T47D (cell line): ENCODE data around the gene HYPK.

ENCODE experiments used
- DNase-seq, 2 experiments: peaks; one replicate each; pipeline versions ENCODE4 v3.0.0 to v3.0.0-alpha.2; 2011 to 2012; ENCODE audit warnings: low read depth in 1 of 2, low spot score in 1 of 2
- JUND ChIP-seq: IDR thresholded peaks from 2 replicates; pipeline ENCODE4 v1.6.1; 2012; ENCODE audit warnings: low read depth
- in situ Hi-C: cut with HindIII; loops from 2 replicates; pipeline ENCODE4 v1.10.0; 2016; ENCODE audit warnings: low sequenced_read_pairs, low pct_unique_long_range_greater_than_20kb

The HYPK gene, protein sequence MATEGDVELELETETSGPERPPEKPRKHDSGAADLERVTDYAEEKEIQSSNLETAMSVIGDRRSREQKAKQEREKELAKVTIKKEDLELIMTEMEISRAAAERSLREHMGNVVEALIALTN

DNA sequence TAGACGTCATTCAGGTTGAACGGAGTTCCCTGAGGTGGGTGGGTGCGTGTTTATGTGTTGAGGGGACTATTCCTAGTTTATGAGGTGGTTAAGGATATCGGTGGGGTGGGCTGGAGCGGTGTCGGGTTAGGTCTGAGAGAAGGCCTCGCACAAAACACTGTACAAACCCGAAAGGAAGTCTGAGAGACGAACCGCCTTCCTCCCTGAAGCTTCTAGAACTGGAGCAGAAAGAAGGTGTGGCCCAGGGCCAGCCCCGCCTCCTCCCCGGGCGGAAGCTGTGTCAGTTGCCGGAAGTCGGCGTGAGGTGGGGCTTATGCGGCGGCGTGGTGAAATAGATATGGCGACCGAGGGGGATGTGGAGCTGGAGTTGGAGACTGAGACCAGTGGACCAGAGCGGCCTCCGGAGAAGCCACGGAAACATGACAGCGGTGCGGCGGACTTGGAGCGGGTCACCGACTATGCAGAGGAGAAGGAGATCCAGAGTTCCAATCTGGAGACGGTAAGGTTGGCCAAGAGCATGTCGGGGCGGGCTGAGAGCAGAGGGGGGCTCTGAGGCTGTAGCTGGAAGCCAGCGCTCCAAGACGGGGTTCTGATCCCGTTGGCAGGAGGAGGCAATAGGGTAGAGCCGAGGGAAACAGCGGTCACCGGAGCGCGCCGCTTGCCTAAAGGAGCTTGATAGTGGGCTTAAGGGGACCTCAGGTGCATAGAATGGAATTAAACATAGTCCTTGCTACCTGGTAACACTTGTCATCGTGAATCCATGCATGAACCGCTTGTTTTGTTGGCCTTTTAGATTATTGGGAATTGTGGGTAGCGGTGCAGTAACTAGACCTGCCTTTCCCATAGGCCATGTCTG is at the start of gene HYPK:
TSS of gene HYPK (plus strand) at position 314 of the 856 bp plus-strand sequence. CDS start at position 338, 24 bp downstream.
- no peak for TF ChIP-seq JUND
- DNase-seq, result peak; percentile 54 to 93
- in situ Hi-C loops, result no loop called here

DNA sequence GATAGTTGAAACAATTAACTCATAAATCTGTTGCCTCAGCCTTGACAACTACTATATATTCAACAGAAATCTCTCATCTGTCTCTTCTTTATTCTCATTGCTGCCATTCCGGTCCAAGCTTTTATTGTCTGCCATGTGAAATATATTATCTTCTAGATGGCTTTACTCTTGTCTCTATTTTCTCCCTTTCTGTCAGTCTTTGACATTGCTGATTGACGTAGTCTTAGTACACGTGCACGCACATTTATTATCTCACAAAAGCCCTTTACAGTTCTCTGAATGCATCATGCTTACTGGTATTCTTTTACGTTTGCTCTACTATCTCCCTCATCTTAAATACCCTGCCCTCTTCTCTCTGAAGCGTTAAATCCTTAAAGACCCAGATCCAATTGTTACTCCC is 48.5 kb upstream of the HYPK start:
- in situ Hi-C loops, result no loop called here
- no peak for DNase-seq
- TF ChIP-seq JUND, result no peak

DNA sequence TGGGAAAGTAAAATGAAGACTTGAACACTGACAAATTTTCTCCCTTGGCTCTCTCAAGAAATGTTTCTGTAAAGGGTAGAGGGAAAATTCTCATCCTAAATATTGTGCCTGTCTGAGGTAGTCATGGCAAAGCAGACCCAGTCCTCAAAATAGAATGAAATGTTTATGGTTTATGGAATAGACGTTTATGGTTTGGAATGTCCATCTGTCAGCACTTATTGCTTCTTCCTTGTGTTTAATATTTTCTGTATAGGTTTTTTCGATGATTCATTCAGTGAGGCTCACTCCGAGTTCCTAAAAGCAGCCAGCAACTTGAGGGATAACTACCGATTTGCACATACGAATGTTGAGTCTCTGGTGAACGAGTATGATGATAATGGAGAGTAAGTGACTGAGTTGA is 37.6 kb upstream of the HYPK start:
- no peak for DNase-seq
- in situ Hi-C loops, result no loop called here
- TF ChIP-seq JUND, result no peak

DNA sequence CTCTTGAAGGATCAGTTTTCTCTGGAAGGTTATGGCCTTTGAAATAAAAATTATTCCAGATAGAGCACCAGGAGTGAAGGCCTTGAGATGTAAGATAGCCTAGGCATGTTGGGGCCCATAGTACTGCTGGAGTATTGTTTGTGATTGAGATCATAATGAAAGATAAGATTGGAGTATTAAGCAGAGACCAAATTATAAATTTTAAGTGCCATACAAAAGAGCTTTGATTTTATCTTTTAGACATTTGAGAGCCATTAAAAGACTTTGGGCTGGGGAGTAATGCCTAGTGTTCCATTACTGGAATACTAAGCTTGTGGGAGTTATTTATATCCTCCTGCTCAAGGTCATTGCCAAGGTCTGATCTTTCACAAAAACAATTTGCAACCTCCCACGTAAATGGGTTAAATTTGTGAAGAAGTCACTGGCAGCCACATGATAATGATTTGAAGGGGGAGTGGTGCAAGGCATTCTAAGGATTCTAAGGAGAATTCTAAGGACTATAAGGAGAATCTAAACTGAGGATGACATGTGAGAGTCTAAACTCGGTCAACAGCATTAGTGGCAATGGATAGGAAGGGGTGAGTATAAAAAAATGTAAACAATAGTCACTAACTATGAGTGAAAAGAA is 36.5 kb upstream of the HYPK start:
- TF ChIP-seq JUND, result no peak
- no peak for DNase-seq
- in situ Hi-C loops, result no loop called here

DNA sequence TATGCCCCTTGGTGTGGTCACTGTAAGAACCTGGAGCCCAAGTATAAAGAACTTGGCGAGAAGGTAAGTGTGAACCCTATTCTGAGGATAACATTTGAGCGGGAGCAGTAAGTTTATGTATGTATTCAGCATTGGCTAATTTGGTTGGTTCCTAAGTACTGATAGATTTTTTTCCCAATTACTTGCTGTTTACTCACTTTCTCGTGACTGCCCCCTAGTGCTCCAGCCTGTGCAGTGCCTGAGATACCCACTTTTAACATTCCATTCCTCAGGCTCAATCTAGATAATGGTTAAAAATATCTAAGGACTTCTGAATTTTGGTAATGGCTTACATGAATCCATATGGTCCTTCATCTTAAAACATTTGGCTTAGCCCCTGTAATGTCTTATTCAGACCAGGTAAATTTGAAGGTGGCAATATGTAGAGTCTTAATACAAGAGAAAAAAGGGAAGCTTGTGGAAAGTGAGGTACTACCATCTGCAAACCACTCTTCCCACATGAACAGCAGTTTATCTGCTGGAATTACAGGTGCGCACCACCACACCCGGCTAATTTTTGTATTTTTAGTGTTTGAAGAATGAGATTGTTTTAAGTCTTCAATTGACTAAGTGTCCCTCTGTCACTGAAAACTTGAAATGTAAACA is 30.7 kb upstream of the HYPK start:
- TF ChIP-seq JUND, result no peak
- in situ Hi-C loops, result no loop called here
- peak in 1 of 2 experiments; percentile 59 for DNase-seq

DNA sequence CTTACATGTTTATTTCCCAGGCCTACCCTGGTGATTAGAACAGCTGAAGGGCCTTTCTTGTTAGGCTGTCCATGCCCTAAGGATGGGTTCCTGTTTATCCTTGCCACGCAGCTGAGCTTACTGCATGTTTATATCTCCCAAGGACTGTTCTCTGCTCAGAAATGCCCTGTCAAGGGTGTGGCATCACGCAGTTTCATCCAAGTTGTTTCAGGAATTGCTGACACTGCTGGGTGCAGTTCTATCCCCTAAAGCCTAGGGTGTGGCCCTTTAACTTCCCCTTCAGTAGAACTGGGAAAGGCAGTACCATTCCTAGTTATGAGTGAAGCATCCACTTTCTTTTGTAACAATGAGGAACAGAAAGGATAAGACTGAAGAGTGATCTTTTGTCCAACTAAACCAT is 28.6 kb upstream of the HYPK start:
- TF ChIP-seq JUND, result no peak
- no peak for DNase-seq
- in situ Hi-C loops, result no loop called here

DNA sequence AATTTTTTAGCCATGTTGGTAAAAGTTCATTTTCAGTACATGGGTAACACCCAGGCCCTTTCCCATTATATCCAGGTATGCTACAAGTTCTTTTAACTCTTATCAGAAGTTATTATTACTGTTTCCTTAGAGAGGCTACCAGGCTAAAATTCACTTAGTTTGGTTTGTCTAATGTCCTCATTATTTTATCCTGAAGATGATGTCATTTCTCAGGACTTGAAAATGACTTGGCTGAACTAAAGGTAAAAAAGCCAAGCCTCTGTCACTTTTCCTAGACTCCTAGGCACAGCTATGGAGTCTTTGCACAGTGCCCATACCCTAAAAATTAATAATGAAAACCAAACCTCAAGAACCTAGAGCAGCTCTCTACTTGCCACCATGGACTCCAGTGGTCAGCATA is 27.8 kb upstream of the HYPK start:
- DNase-seq, result no peak
- in situ Hi-C loops, result no loop called here
- no peak for TF ChIP-seq JUND

DNA sequence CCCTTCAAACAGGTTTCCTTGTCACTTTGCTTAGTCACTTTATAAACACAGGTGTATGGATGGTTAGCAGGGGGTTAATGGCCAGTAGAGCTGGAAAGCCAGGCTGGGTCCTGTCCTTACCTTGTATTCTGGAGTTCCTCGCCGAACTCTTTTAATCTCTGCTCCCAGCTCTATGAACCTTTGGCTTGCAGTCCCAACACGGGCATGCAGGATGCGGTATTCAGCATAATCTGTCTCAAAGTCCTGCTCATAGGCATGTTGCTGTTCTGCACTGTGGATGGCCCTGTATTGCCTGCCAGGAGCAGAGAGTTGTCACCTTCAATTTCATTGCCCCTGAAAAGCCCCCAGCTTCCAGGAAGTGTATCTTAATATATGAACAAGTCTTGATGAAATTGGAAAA is 26.3 kb upstream of the HYPK start:
- TF ChIP-seq JUND, result no peak
- in situ Hi-C loops, result no loop called here
- DNase-seq, result no peak

DNA sequence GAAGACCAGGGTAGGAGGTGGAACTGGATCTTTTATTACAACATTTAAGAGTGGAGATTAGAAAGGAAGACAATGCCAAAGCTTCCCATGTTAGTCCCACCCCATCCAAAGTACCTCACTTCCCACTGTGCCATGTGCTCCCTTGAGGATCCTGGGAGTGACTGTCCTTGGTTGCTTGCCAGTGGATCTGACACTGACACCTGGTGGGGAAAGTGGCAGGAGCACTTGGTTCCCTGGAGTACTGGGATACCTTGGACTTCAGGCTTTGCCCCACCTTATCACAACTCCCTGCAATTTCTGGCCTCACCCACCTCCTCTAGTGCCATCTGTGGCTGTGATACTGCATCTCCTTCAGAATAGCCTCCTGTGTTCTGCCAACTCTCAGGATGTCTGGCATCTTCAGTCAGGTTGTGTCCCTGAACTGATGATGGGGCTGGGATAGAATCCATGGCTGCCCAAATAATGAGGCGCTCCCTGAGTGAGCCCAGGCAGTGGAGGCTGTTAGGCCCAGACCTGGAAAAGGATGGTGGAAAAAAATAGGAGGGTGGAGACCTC is 24.9 kb upstream of the HYPK start:
- no peak for TF ChIP-seq JUND
- in situ Hi-C loops, result no loop called here
- DNase-seq, result peak in 1 of 2 experiments; percentile 93

DNA sequence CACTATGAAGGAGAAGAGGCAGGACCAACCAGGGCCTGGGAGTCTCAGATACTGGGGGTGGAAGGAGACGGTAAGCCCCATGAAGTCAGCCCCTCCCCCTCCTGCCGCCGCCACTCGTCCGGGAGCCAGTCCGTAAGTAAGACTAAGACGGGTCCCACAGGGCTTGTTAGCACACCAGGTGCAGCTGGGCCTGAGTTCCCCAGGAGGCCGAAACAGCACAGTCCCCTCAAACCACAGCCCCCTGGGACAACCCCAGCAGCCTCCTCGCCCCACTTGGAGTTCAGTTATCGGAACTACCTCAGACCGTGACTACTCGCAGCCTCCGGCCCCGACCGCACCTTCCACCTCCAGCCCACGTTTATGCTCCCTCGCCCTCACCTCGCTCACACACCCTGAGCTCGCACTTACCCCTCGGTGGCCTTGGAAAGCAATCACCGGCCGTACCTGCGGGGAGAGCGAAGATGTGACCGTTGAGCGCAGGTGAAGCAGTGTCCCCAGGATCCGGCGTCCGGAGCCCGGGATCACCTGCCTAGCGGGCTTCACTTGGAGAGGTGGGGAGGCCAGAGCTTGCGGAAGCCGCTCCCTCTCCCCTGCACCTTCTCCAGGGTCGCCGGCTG is 24.2 kb upstream of the HYPK start:
- peak in 1 of 2 experiments; percentile 47 for DNase-seq
- in situ Hi-C loops, result no loop called here
- no peak for TF ChIP-seq JUND

DNA sequence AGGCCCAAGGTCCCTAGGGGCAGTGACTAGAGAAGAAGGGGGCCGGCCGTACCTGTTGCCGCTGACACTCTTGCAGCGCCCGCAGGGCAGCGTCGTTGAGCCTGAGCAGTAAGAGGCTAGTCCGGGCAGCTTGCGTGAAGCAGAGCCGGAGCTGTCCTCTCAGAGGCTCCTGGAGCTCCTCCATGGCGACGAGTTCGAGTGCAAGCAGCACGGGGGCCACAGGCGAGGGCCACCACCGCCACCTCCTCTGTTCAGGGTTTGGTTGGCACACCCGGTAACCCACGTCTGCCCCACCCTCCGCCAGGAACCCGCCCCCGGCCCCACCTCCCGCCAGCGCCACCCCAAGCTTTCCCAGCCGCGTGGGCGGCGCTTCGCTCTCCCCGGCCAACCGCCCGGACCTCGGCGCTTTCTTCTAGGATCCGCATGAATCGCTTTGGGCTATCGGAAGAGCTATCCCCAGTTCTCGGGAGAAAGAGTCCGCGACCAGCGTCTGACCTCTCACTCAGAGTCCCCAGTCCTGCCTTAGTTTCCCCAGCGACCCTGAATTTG is 23.6 kb upstream of the HYPK start, which contains the start of gene ELL3:
TSS of gene ELL3 (minus strand) at position 249 of the 549 bp plus-strand sequence. CDS start at position 184, 65 bp downstream.
- in situ Hi-C loops, result no loop called here
- TF ChIP-seq JUND, result no peak
- peak; percentile 35 to 93 for DNase-seq
